ENCODE data around the gene TMEM163. TPM values are rescaled to one million over a fixed set of nuclear protein-coding genes. Genes with fewer than 3 reads are reported as not detected.

TMEM163 gene
- total and polyA plus RNA-seq, 12 donors, result 0.16 to 1.7 (median 0.37) TPM

GRCh38 chr2:134611316-134611715 lies 107.5 kb downstream of the TMEM163 start:
- 93 to 96% methylated on average over 1 of the region's 1 CpG for WGBS, 2 donors
- peaks cover 0 to 25% (median 13%) of the 10 kb centered on the region in 11 donors for H3K9me3 ChIP-seq
- H3K4me3 ChIP-seq, result no peak overlapping the region
- ATAC-seq, result no peak
- no peaks in the 10 kb centered on the region for H3K27me3 ChIP-seq
- intact Hi-C loops (cut with DNase I), result no loop called here
- no peak for TF ChIP-seq CTCF (IDR thresholded peaks at IDR 0.05)
- no peak overlapping the region for H3K27ac ChIP-seq
- DNase-seq, result no peak
- no peaks in the 10 kb centered on the region for H3K36me3 ChIP-seq
- H3K4me1 ChIP-seq, result no peaks in the 10 kb centered on the region

DNA sequence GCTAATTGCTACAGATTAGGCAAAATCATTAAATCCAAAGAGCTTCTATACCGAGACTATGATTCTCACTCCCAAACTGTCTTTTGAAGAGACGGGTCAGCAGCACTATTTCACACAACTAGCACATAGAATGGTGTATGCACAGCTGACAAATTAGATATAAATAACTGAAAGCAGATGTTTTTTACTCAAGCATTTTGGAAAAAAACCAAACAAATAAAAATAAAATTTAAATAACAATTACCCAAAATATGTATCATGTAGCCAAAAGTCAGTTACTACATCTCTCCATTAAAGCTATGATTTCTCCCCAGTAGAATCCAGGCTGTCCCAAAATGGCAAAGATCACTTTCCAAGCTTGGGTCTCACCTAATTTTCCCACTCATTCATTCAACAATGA lies 107.9 kb downstream of the TMEM163 start:
- intact Hi-C loops (cut with DNase I), result no loop called here

DNA sequence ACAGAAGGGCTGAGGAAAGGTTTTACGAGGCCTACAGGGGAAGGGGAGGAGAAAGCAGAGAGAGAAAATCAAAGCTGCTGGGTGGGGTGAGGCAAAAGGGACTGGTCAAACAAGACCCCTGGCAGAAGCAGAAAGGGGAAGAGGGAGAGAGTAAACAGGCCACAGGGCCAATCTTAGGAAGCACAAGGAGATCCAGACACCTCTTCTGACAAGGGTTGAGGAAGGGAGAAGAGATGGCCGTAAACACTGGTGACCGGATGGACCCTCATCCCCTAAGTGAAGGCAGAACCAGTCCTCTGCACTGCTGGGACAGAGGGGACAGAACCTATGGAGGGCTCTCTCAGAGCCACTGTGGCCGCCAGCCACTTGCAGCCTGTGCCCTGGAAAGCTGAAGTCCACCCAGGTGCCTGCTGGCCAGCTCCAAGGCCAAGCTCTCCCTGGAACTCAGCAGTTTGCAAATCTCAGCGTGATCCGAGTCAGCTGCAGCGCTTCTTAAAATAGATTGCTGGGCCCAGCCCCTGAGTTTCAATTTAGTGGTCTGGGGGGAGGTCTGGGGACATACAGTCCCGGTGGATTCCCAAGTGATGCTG lies 108.8 kb downstream of the TMEM163 start:
- no peak for ATAC-seq
- Histone ChIP-seq H3K4me3 (no peak overlapping the region), H3K27ac (no peak overlapping the region), H3K27me3 (no peaks in the 10 kb centered on the region), H3K9me3 (peaks cover 0 to 25% (median 13%) of the 10 kb centered on the region in 11 donors), H3K36me3 (no peaks in the 10 kb centered on the region), H3K4me1 (no peaks in the 10 kb centered on the region)
- no peak for DNase-seq
- 64 to 73% methylated on average over 8 of the region's 8 CpGs for WGBS, 2 donors
- no peak for TF ChIP-seq CTCF (IDR thresholded peaks at IDR 0.05)
- intact Hi-C loops (cut with DNase I), result no loop called here

More for the DNA sequence above, 107.9 kb downstream of the TMEM163 start:
- Histone ChIP-seq H3K4me1 (no peaks in the 10 kb centered on the region), H3K27me3 (no peaks in the 10 kb centered on the region), H3K4me3 (no peak overlapping the region), H3K9me3 (peaks cover 0 to 25% (median 13%) of the 10 kb centered on the region in 11 donors), H3K36me3 (no peaks in the 10 kb centered on the region), H3K27ac (no peak overlapping the region)
- DNase-seq (no peak), ATAC-seq (no peak)
- no peak for TF ChIP-seq CTCF (IDR thresholded peaks at IDR 0.05)
- WGBS, 2 donors, result 80 to 91% methylated on average over 2 of the region's 2 CpGs

- intact Hi-C loops (cut with DNase I), result no loop called here
- H3K27me3 ChIP-seq, result peaks cover 0 to 9% (median 0%) of the 10 kb centered on the region in 7 donors
- no peak for DNase-seq
- no peak overlapping the region for H3K27ac ChIP-seq
- no peak overlapping the region for H3K4me3 ChIP-seq
- H3K36me3 ChIP-seq, result no peaks in the 10 kb centered on the region
- 60 to 61% methylated on average over 5 of the region's 5 CpGs for WGBS, 2 donors
- H3K9me3 ChIP-seq, result peaks cover 0 to 4% (median 0%) of the 10 kb centered on the region in 11 donors
- ATAC-seq, result no peak
- no peaks in the 10 kb centered on the region for H3K4me1 ChIP-seq
- no peak for TF ChIP-seq CTCF (IDR thresholded peaks at IDR 0.05)
Observed at GRCh38 chr2:134603966-134604365, 114.8 kb downstream of the TMEM163 start.

Measured in heart right ventricle (tissue), 16 donors.